CD4-positive, CD25-positive, alpha-beta regulatory T cell (primary cell): Measurements from ENCODE around the gene PRDM10. TPM values are rescaled to one million over a fixed set of nuclear protein-coding genes. Genes with fewer than 3 reads are reported as not detected.
"Not testable (repeated sequence)": the region's sequence is repeated elsewhere in the genome, so short reads cannot be mapped to it uniquely, and the experiment has no call there.

Experiments used
- ATAC-seq, 2 donors: fragments of 150-1000 bp; cut with Tn5 transposase; one replicate each; pipeline ENCODE4 v1.10.0; 2021; ENCODE audit warnings: low read depth in 2 of 2, moderate number of reproducible peaks in 2 of 2, moderate library complexity in 1 of 2
- DNase-seq, 3 donors: peaks; one replicate each; pipeline versions ENCODE4 v3.0.0 to v3.0.0-alpha.2; 2012 to 2022; ENCODE audit warnings: mixed read lengths in 1 of 3
- H3K27ac ChIP-seq: one replicate; pipeline ENCODE4 v1.7.0; 2013; ENCODE audit warnings: mild to moderate bottlenecking, low read length; ENCODE audit not compliant: insufficient read depth, poor library complexity, severe bottlenecking
- H3K27me3 ChIP-seq: one replicate; pipeline ENCODE4 v1.7.0; 2013; ENCODE audit warnings: low read length; ENCODE audit not compliant: control insufficient read depth, insufficient read depth
- H3K36me3 ChIP-seq: one replicate; pipeline ENCODE4 v1.7.0; 2013; ENCODE audit warnings: mild to moderate bottlenecking, low read length, moderate library complexity; ENCODE audit not compliant: control insufficient read depth, insufficient read depth
- H3K4me1 ChIP-seq: 2 replicates; pipeline ENCODE4 v1.7.0; 2013; ENCODE audit warnings: mild to moderate bottlenecking, low read length; ENCODE audit not compliant: insufficient read depth, control insufficient read depth, poor library complexity, severe bottlenecking
- H3K4me3 ChIP-seq: one replicate; pipeline ENCODE4 v1.7.0; 2013; ENCODE audit warnings: low read depth, mild to moderate bottlenecking, low read length, moderate library complexity
- H3K9me3 ChIP-seq, 2 experiments: 1 replicate in 1 of 2; 2 replicates in 1 of 2; pipeline ENCODE4 v1.7.0; 2013; ENCODE audit warnings: low read length in 2 of 2, mild to moderate bottlenecking in 1 of 2, moderate library complexity in 1 of 2; ENCODE audit not compliant: control insufficient read depth in 2 of 2
- H3K27ac Mint-ChIP-seq, 3 donors: one replicate each; pipeline ENCODE4 v1.8.0; 2020 to 2022; ENCODE audit warnings: mild to moderate bottlenecking in 3 of 3, mixed read lengths in 3 of 3, moderate library complexity in 2 of 3
- H3K27me3 Mint-ChIP-seq: one replicate; pipeline ENCODE4 v1.8.0; 2022; ENCODE audit warnings: mild to moderate bottlenecking, mixed read lengths
- H3K36me3 Mint-ChIP-seq: one replicate; pipeline ENCODE4 v1.8.0; 2020; ENCODE audit warnings: mixed read lengths
- H3K4me1 Mint-ChIP-seq, 4 donors: one replicate each; pipeline ENCODE4 v1.8.0; 2020 to 2022; ENCODE audit warnings: mixed read lengths in 4 of 4, mild to moderate bottlenecking in 1 of 4
- H3K4me3 Mint-ChIP-seq, 4 donors: one replicate each; pipeline ENCODE4 v1.8.0; 2020 to 2022; ENCODE audit warnings: mild to moderate bottlenecking in 4 of 4, mixed read lengths in 4 of 4, moderate library complexity in 3 of 4
- H3K9me3 Mint-ChIP-seq, 7 donors: one replicate each; pipeline ENCODE4 v1.8.0; 2020 to 2022; ENCODE audit warnings: mixed read lengths in 7 of 7, mild to moderate bottlenecking in 3 of 7, moderate library complexity in 2 of 7
- polyA plus RNA-seq, 4 donors: library from polyadenylated mRNA; unstranded; fragments of 300-500 nt; fragmentation: Illumina TruSeq; gene quantifications; one replicate each; pipeline ENCODE4 v1.2.3, GENCODE V29; 2021
- total RNA-seq: library from RNA; stranded (reverse); gene quantifications from one replicate; pipeline ENCODE4 v1.2.3, GENCODE V29; 2022

Gene PRDM10
- total and polyA plus RNA-seq, 5 donors from 2014 or later: 2.6 to 15.8 (median 2.8) TPM

- ATAC-seq (no peak), DNase-seq (no peak)
- no peaks in the 10 kb centered on the region for H3K9me3 Mint-ChIP-seq
- peaks cover 4% of the 10 kb centered on the region for H3K27me3 Mint-ChIP-seq
- Histone ChIP-seq H3K9me3 (no peaks in the 10 kb centered on the region), H3K36me3 (no peaks in the 10 kb centered on the region), H3K27me3 (no peaks in the 10 kb centered on the region), H3K27ac (no peak overlapping the region), H3K4me1 (no peaks in the 10 kb centered on the region), H3K4me3 (no peak overlapping the region)
- no peaks in the 10 kb centered on the region for H3K36me3 Mint-ChIP-seq
- H3K27ac Mint-ChIP-seq: no peak overlapping the region
- no peaks in the 10 kb centered on the region for H3K4me1 Mint-ChIP-seq
- no peak overlapping the region for H3K4me3 Mint-ChIP-seq
Measured at GRCh38 chr11:130025371-130025770, 22.7 kb upstream of the PRDM10 start.

GRCh38 chr11:130024361-130024760, 21.7 kb upstream of the PRDM10 start:
- Mint-ChIP-seq H3K9me3 (no peaks in the 10 kb centered on the region), H3K27me3 (no peaks in the 10 kb centered on the region), H3K4me3 (no peak overlapping the region), H3K27ac (no peak overlapping the region), H3K4me1 (no peaks in the 10 kb centered on the region), H3K36me3 (no peaks in the 10 kb centered on the region)
- Histone ChIP-seq H3K36me3 (no peaks in the 10 kb centered on the region), H3K4me1 (no peaks in the 10 kb centered on the region), H3K9me3 (no peaks in the 10 kb centered on the region), H3K27me3 (no peaks in the 10 kb centered on the region), H3K27ac (no peak overlapping the region), H3K4me3 (no peak overlapping the region)
- no peak for ATAC-seq
- DNase-seq: no peak

GRCh38 chr11:130023204-130023603, 20.6 kb upstream of the PRDM10 start:
- H3K9me3 Mint-ChIP-seq: no peaks in the 10 kb centered on the region
- no peak overlapping the region for H3K27ac ChIP-seq
- H3K27me3 ChIP-seq: no peaks in the 10 kb centered on the region
- no peaks in the 10 kb centered on the region for H3K4me1 Mint-ChIP-seq
- no peaks in the 10 kb centered on the region for H3K9me3 ChIP-seq
- no peaks in the 10 kb centered on the region for H3K36me3 Mint-ChIP-seq
- no peaks in the 10 kb centered on the region for H3K27me3 Mint-ChIP-seq
- H3K4me1 ChIP-seq: no peaks in the 10 kb centered on the region
- H3K27ac Mint-ChIP-seq: no peak overlapping the region
- ATAC-seq (no peak), DNase-seq (no peak)
- no peak overlapping the region for H3K4me3 ChIP-seq
- H3K4me3 Mint-ChIP-seq: no peak overlapping the region
- H3K36me3 ChIP-seq: no peaks in the 10 kb centered on the region

GRCh38 chr11:130022799-130023198, 20.2 kb upstream of the PRDM10 start:
- H3K4me1 Mint-ChIP-seq: no peaks in the 10 kb centered on the region
- no peak for ATAC-seq
- H3K36me3 ChIP-seq: no peaks in the 10 kb centered on the region
- H3K27me3 Mint-ChIP-seq: no peaks in the 10 kb centered on the region
- H3K9me3 ChIP-seq: no peaks in the 10 kb centered on the region
- no peaks in the 10 kb centered on the region for H3K9me3 Mint-ChIP-seq
- no peaks in the 10 kb centered on the region for H3K4me1 ChIP-seq
- no peak overlapping the region for H3K27ac Mint-ChIP-seq
- no peak for DNase-seq
- H3K4me3 ChIP-seq: no peak overlapping the region
- no peaks in the 10 kb centered on the region for H3K36me3 Mint-ChIP-seq
- H3K27ac ChIP-seq: no peak overlapping the region
- H3K4me3 Mint-ChIP-seq: no peak overlapping the region
- H3K27me3 ChIP-seq: no peaks in the 10 kb centered on the region

- H3K27me3 Mint-ChIP-seq, DNase-seq, H3K4me1 Mint-ChIP-seq, H3K27ac ChIP-seq, H3K4me3 Mint-ChIP-seq, H3K9me3 ChIP-seq, H3K27me3 ChIP-seq, H3K4me1 ChIP-seq, H3K4me3 ChIP-seq, H3K36me3 ChIP-seq, H3K36me3 Mint-ChIP-seq, H3K27ac Mint-ChIP-seq, ATAC-seq, H3K9me3 Mint-ChIP-seq: not testable (repeated sequence)
Measured at GRCh38 chr11:130021606-130022005, 19.0 kb upstream of the PRDM10 start.

- no peak overlapping the region for H3K27ac ChIP-seq
- ATAC-seq: no peak
- no peaks in the 10 kb centered on the region for H3K4me1 ChIP-seq
- Mint-ChIP-seq H3K4me3 (no peak overlapping the region), H3K36me3 (no peaks in the 10 kb centered on the region), H3K27ac (no peak overlapping the region), H3K9me3 (peaks cover 0 to 2% (median 0%) of the 10 kb centered on the region in 7 donors), H3K27me3 (no peaks in the 10 kb centered on the region), H3K4me1 (no peaks in the 10 kb centered on the region)
- no peaks in the 10 kb centered on the region for H3K36me3 ChIP-seq
- no peak overlapping the region for H3K4me3 ChIP-seq
- DNase-seq: no peak
- peaks cover 0 to 1% of the 10 kb centered on the region in 2 experiments for H3K9me3 ChIP-seq
- H3K27me3 ChIP-seq: peaks cover 2% of the 10 kb centered on the region
Measured at GRCh38 chr11:130020323-130020722, 17.7 kb upstream of the PRDM10 start.

GRCh38 chr11:130015846-130016245, 13.2 kb upstream of the PRDM10 start:
- not testable (repeated sequence) for H3K9me3 Mint-ChIP-seq, H3K36me3 ChIP-seq, H3K27me3 Mint-ChIP-seq, ATAC-seq, DNase-seq, H3K4me3 Mint-ChIP-seq, H3K4me1 ChIP-seq, H3K36me3 Mint-ChIP-seq, H3K9me3 ChIP-seq, H3K4me3 ChIP-seq, H3K27ac Mint-ChIP-seq, H3K27me3 ChIP-seq, H3K4me1 Mint-ChIP-seq, H3K27ac ChIP-seq

GRCh38 chr11:130008326-130008725, 5.7 kb upstream of the PRDM10 start:
- no peak overlapping the region for H3K27ac Mint-ChIP-seq
- no peaks in the 10 kb centered on the region for H3K9me3 Mint-ChIP-seq
- H3K27me3 Mint-ChIP-seq: peaks cover 15% of the 10 kb centered on the region
- ATAC-seq (no peak), DNase-seq (no peak)
- peaks cover 10% of the 10 kb centered on the region for H3K4me1 ChIP-seq
- H3K4me1 Mint-ChIP-seq: peaks cover 6 to 15% (median 10%) of the 10 kb centered on the region in 4 donors
- H3K4me3 Mint-ChIP-seq: peak overlapping the region in 1 of 4 donors; percentile 61
- no peaks in the 10 kb centered on the region for H3K36me3 Mint-ChIP-seq
- H3K4me3 ChIP-seq: no peak overlapping the region
- H3K36me3 ChIP-seq: no peaks in the 10 kb centered on the region
- no peak overlapping the region for H3K27ac ChIP-seq
- no peaks in the 10 kb centered on the region for H3K9me3 ChIP-seq
- no peaks in the 10 kb centered on the region for H3K27me3 ChIP-seq
